ENCODE measurements around the gene SLC30A1. TPM values are rescaled to one million over a fixed set of nuclear protein-coding genes. Genes with fewer than 3 reads are reported as not detected.
A peak's percentile ranks its signal among the peaks of the same experiment; 100 is the strongest.

SLC30A1 gene
- total and polyA plus RNA-seq, 2 of the 13 experiments (the other 11 are each of a cell fraction or from before 2014, with no cell fraction given): 5.9 to 24.4 TPM

DNA sequence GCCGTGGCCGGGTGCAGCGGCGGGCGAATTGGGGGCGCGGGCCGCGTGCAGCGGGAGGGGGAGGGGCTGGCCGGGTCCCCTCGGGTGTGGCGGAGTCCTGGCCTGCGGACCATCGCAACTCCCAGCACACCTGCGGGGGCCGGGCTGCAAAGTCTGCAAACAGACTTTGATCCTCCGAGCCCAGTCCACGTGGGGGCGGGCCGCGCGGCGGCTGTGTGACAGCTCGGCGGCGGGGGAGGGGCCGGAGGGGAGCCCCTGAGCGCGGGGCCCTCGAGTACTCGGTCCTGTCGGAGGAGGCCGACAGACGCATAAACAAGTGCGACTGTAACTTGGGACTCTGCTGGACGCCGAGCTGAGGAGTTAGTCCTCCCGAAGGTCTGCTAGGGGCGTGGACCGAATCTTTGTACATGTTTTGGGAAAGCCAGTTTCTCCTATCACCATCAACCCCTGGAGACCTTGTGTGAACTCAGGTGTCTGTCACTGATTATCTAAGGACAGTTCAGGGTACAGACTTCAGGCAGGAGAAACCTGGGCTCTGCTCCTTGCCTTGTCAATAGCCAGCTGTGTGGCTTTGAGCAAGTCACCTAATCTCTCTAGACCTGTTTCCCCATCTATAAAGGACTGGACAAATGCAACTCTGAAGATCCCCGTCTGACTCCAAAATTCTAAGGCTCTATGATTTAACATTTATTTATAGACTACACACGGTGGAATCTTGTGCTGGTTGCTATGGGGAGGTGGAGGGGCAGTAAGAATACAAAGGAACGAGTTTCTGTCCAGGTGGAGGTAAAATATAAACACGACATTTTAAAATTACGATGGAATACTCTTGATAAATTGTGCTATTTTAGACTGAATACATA is 710 bp upstream of the SLC30A1 start (continued):
- TF ChIP-seq HMGXB3 (CRISPR knock-in tag; IDR thresholded peaks at IDR 0.05; ENCODE audit: borderline replicate concordance) (peak; percentile 25; the same call in 1 of the 2 replicates), PCBP1 (IDR thresholded peaks at IDR 0.05; ENCODE audit: borderline replicate concordance, low read depth, low read length) (no peak), ATM (IDR thresholded peaks at IDR 0.05; ENCODE audit: borderline replicate concordance) (no peak), FIP1L1 (IDR thresholded peaks at IDR 0.05; ENCODE audit: borderline replicate concordance, insufficient read depth, low read depth, low read length) (no peak), IRX3 (CRISPR knock-in tag; IDR thresholded peaks at IDR 0.05; ENCODE audit: borderline replicate concordance, low read depth) (no peak), YEATS2 (CRISPR knock-in tag; IDR thresholded peaks at IDR 0.05; ENCODE audit: borderline replicate concordance) (no peak), ZFP36L1 (CRISPR knock-in tag; IDR thresholded peaks at IDR 0.05) (no peak), ZNF7 (CRISPR knock-in tag; IDR thresholded peaks at IDR 0.05) (no peak), PREB (CRISPR knock-in tag; IDR thresholded peaks at IDR 0.05) (no peak), ZNF672 (CRISPR knock-in tag; IDR thresholded peaks at IDR 0.05) (no peak), ZNF33B (CRISPR knock-in tag; IDR thresholded peaks at IDR 0.05) (no peak), CEBPB (IDR thresholded peaks at IDR 0.05; ENCODE audit: borderline replicate concordance, low read depth, low read length) (no peak), U2AF2 (IDR thresholded peaks at IDR 0.05; ENCODE audit: low read depth, low read length) (no peak), HNRNPUL1 (IDR thresholded peaks at IDR 0.05; ENCODE audit: low read depth, low read length) (no peak), MAZ (IDR thresholded peaks at IDR 0.05; ENCODE audit: borderline replicate concordance, low read depth, low read length) (peak; percentile 51; the same call in 1 of the 2 replicates), MAZ (CRISPR knock-in tag; IDR thresholded peaks at IDR 0.05; ENCODE audit: low read depth) (peak; percentile 67; the same call in 1 of the 2 replicates)
- TF ChIP-seq, protein P1, sequence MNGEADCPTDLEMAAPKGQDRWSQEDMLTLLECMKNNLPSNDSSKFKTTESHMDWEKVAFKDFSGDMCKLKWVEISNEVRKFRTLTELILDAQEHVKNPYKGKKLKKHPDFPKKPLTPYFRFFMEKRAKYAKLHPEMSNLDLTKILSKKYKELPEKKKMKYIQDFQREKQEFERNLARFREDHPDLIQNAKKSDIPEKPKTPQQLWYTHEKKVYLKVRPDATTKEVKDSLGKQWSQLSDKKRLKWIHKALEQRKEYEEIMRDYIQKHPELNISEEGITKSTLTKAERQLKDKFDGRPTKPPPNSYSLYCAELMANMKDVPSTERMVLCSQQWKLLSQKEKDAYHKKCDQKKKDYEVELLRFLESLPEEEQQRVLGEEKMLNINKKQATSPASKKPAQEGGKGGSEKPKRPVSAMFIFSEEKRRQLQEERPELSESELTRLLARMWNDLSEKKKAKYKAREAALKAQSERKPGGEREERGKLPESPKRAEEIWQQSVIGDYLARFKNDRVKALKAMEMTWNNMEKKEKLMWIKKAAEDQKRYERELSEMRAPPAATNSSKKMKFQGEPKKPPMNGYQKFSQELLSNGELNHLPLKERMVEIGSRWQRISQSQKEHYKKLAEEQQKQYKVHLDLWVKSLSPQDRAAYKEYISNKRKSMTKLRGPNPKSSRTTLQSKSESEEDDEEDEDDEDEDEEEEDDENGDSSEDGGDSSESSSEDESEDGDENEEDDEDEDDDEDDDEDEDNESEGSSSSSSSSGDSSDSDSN (CRISPR knock-in tag; IDR thresholded peaks at IDR 0.05): no peak
- TF ChIP-seq, protein P2, sequence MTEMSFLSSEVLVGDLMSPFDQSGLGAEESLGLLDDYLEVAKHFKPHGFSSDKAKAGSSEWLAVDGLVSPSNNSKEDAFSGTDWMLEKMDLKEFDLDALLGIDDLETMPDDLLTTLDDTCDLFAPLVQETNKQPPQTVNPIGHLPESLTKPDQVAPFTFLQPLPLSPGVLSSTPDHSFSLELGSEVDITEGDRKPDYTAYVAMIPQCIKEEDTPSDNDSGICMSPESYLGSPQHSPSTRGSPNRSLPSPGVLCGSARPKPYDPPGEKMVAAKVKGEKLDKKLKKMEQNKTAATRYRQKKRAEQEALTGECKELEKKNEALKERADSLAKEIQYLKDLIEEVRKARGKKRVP (CRISPR knock-in tag; IDR thresholded peaks at IDR 0.05): no peak
- TF ChIP-seq, protein P3, sequence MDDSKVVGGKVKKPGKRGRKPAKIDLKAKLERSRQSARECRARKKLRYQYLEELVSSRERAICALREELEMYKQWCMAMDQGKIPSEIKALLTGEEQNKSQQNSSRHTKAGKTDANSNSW (CRISPR knock-in tag; IDR thresholded peaks at IDR 0.05; ENCODE audit: borderline replicate concordance): no peak

Data from HepG2 (cell line).